ENCODE results near the gene MBNL2. TPM values are rescaled to one million over a fixed set of nuclear protein-coding genes. Genes with fewer than 3 reads are reported as not detected.

The MBNL2 gene
- total and polyA plus RNA-seq, 2 experiments from 2014 or later: 27.4 to 97.9 TPM

GRCh38 chr13:97296740-97297139, 74.6 kb downstream of the MBNL2 start:
- Histone ChIP-seq H3K27ac (peak overlapping the region; percentile 26), H3K4me2 (no peak overlapping the region), H2AFZ (no peak overlapping the region), H3K9me2 (replicated peaks; ENCODE audit: insufficient read depth) (no peaks in the 10 kb centered on the region), H3K36me3 (replicated peaks; ENCODE audit: insufficient read depth, low read depth) (no peaks in the 10 kb centered on the region), H3K9me3 (ENCODE audit: low read depth) (no peaks in the 10 kb centered on the region), H4K20me1 (ENCODE audit: insufficient read depth, poor library complexity, severe bottlenecking) (peaks cover 16% of the 10 kb centered on the region), H3K4me3 (no peak overlapping the region), H3K79me2 (peaks cover 92% of the 10 kb centered on the region), H3K4me1 (ENCODE audit: insufficient read depth) (peaks cover 18% of the 10 kb centered on the region), H3K27me3 (no peaks in the 10 kb centered on the region)
- DNase-seq (ENCODE audit: low spot score): no peak
- TF ChIP-seq EZH2phosphoT487 (IDR thresholded peaks at IDR 0.05; ENCODE audit: low read depth, severe bottlenecking, unreplicated experiment) (no peak), EZH2 (IDR thresholded peaks at IDR 0.05; ENCODE audit: borderline replicate concordance) (no peak), CTCF (IDR thresholded peaks at IDR 0.05; ENCODE audit: poor library complexity) (no peak)

GRCh38 chr13:97298816-97299215, 76.7 kb downstream of the MBNL2 start:
- TF ChIP-seq EZH2phosphoT487 (IDR thresholded peaks at IDR 0.05; ENCODE audit: low read depth, severe bottlenecking, unreplicated experiment) (no peak), EZH2 (IDR thresholded peaks at IDR 0.05; ENCODE audit: borderline replicate concordance) (no peak), CTCF (IDR thresholded peaks at IDR 0.05; ENCODE audit: poor library complexity) (no peak)
- Histone ChIP-seq H3K4me1 (ENCODE audit: insufficient read depth) (peaks cover 18% of the 10 kb centered on the region), H3K4me3 (no peak overlapping the region), H3K27me3 (no peaks in the 10 kb centered on the region), H3K79me2 (peaks cover 90% of the 10 kb centered on the region), H3K9me3 (ENCODE audit: low read depth) (no peaks in the 10 kb centered on the region), H3K36me3 (replicated peaks; ENCODE audit: insufficient read depth, low read depth) (no peaks in the 10 kb centered on the region), H2AFZ (no peak overlapping the region), H3K9me2 (replicated peaks; ENCODE audit: insufficient read depth) (no peaks in the 10 kb centered on the region), H3K27ac (no peak overlapping the region), H4K20me1 (ENCODE audit: insufficient read depth, poor library complexity, severe bottlenecking) (peaks cover 13% of the 10 kb centered on the region), H3K4me2 (no peak overlapping the region)
- 88% methylated on average over 1 of the region's 1 CpG for WGBS (ENCODE audit: low lambda C conversion rate, missing lambda C conversion rate)
- DNase-seq (ENCODE audit: low spot score): no peak

- H3K79me2 ChIP-seq: peaks cover 90% of the 10 kb centered on the region
- H3K27ac ChIP-seq: no peak overlapping the region
These were observed 78.7 kb downstream of the MBNL2 start for GRCh38 chr13:97300871-97301270.

More at GRCh38 chr13:97300871-97301270, 78.7 kb downstream of the MBNL2 start:
- no peaks in the 10 kb centered on the region for H3K9me3 ChIP-seq (ENCODE audit: low read depth)
- TF ChIP-seq EZH2phosphoT487 (IDR thresholded peaks at IDR 0.05; ENCODE audit: low read depth, severe bottlenecking, unreplicated experiment): no peak
- no peak for TF ChIP-seq CTCF (IDR thresholded peaks at IDR 0.05; ENCODE audit: poor library complexity)
- no peak for TF ChIP-seq EZH2 (IDR thresholded peaks at IDR 0.05; ENCODE audit: borderline replicate concordance)
- WGBS (ENCODE audit: low lambda C conversion rate, missing lambda C conversion rate): 72% methylated on average over 3 of the region's 3 CpGs
- no peak overlapping the region for H3K4me2 ChIP-seq
- no peak for DNase-seq (ENCODE audit: low spot score)
- no peaks in the 10 kb centered on the region for H3K27me3 ChIP-seq
- H3K4me1 ChIP-seq (ENCODE audit: insufficient read depth): peaks cover 13% of the 10 kb centered on the region
- no peak overlapping the region for H3K4me3 ChIP-seq
- peaks cover 23% of the 10 kb centered on the region for H4K20me1 ChIP-seq (ENCODE audit: insufficient read depth, poor library complexity, severe bottlenecking)
- no peaks in the 10 kb centered on the region for H3K36me3 ChIP-seq (replicated peaks; ENCODE audit: insufficient read depth, low read depth)
- no peak overlapping the region for H2AFZ ChIP-seq
- no peaks in the 10 kb centered on the region for H3K9me2 ChIP-seq (replicated peaks; ENCODE audit: insufficient read depth)
